GM12878 (cell line): Measurements from ENCODE around the gene TECPR1. TPM values are rescaled to one million over a fixed set of nuclear protein-coding genes. Genes with fewer than 3 reads are reported as not detected.

Experiments used
- ATAC-seq: fragments of 200-7000 bp; cut with Tn5 transposase; 3 replicates; pipeline ENCODE4 v1.9.1; 2020; ENCODE audit warnings: mild to moderate bottlenecking, moderate library complexity
- BruUV-seq: library from RNA; stranded (reverse); fragments of 400-500 nt; replicated peaks from 2 replicates; lab custom pipeline; 2021; lab: Mats Ljungman, UMichigan
- CTCF ChIA-PET: fragments of 300-600 bp; sonication (Branson Sonifier 250); formaldehyde crosslinking; extraction: SDS; loops from one replicate; lab custom pipeline; 2021; ENCODE audit warnings: inconsistent platforms; lab: Yijun Ruan, JAX
- POLR2A ChIA-PET: fragments of 350-600 bp; formaldehyde crosslinking; extraction: SDS; loops from one replicate; lab custom pipeline; 2021; ENCODE audit warnings: inconsistent platforms; lab: Charles Lee
- RAD21 ChIA-PET: fragments of 300-600 bp; sonication (Branson Sonifier 250); formaldehyde crosslinking; loops from one replicate; lab custom pipeline; 2023; ENCODE audit warnings: antibody characterized with exemption; ENCODE audit not compliant: unreplicated experiment; lab: Charles Lee
- SMC1A ChIA-PET: fragments of 300-600 bp; sonication (Branson Sonifier 250); formaldehyde crosslinking; loops from one replicate; lab custom pipeline; 2023; ENCODE audit not compliant: unreplicated experiment, uncharacterized antibody; lab: Charles Lee
- DNase-seq: peaks from one replicate; pipeline ENCODE4 v3.0.0-alpha.2; 2011; ENCODE audit warnings: low read depth, low spot score
- FAIRE-seq: peaks from 3 replicates; lab custom pipeline; 2011; peaks lifted over from hg19 to GRCh38; lab: Jason Lieb, UNC
- H2AFZ ChIP-seq: 2 replicates; pipeline ENCODE4 v1.6.0; 2011; ENCODE audit warnings: low read depth, low read length, control low read depth; ENCODE audit not compliant: control insufficient read depth
- H3K27ac ChIP-seq: 2 replicates; pipeline ENCODE4 v1.5.1; 2011; ENCODE audit warnings: control low read depth; ENCODE audit not compliant: control insufficient read depth, insufficient read depth
- H3K27me3 ChIP-seq, 2 experiments: replicated peaks in 1 of 2; 2 replicates each; pipeline versions ENCODE4 v1.6.0 to v1.6.1; 2011; ENCODE audit warnings: low read length in 1 of 2; ENCODE audit not compliant: control insufficient read depth in 2 of 2, insufficient read depth in 2 of 2
- H3K36me3 ChIP-seq, 2 experiments: 2 replicates each; pipeline ENCODE4 v1.5.1; 2011; ENCODE audit warnings: low read length in 1 of 2; ENCODE audit not compliant: control insufficient read depth in 2 of 2, insufficient read depth in 2 of 2
- H3K4me1 ChIP-seq: 2 replicates; pipeline ENCODE4 v1.6.1; 2011; ENCODE audit warnings: mild to moderate bottlenecking, low read length, moderate library complexity, mixed read lengths; ENCODE audit not compliant: control insufficient read depth, insufficient read depth
- H3K4me2 ChIP-seq: 2 replicates; pipeline ENCODE4 v1.6.0; 2011; ENCODE audit warnings: control low read depth; ENCODE audit not compliant: control insufficient read depth, insufficient read depth
- H3K4me3 ChIP-seq: fragments of 200-600 bp; sonication (generic); 2 replicates; pipeline ENCODE4 v1.5.1; 2016
- H3K79me2 ChIP-seq: 2 replicates; pipeline ENCODE4 v1.6.0; 2011; ENCODE audit warnings: low read length; ENCODE audit not compliant: control insufficient read depth, insufficient read depth
- H3K9ac ChIP-seq: 2 replicates; pipeline ENCODE4 v1.8.0; 2011; ENCODE audit warnings: low read length, control low read depth, mixed read lengths; ENCODE audit not compliant: control insufficient read depth, insufficient read depth
- H3K9me3 ChIP-seq: replicated peaks from 3 replicates; pipeline ENCODE4 v1.5.1; 2011; ENCODE audit warnings: mild to moderate bottlenecking, low read length; ENCODE audit not compliant: control insufficient read depth, insufficient read depth
- H4K20me1 ChIP-seq: 2 replicates; pipeline ENCODE4 v1.6.0; 2011; ENCODE audit not compliant: control insufficient read depth, insufficient read depth
- BHLHE40 ChIP-seq, 2 experiments: fragments of 450-650 bp in 1 of 2; IDR thresholded peaks; 2 replicates each; pipeline ENCODE4 v1.6.1; 2011 to 2017; ENCODE audit warnings: low read depth in 2 of 2, borderline replicate concordance in 1 of 2, improper control_type of control experiment in 1 of 2, low read length in 1 of 2, mild to moderate bottlenecking in 1 of 2
- CREB1 ChIP-seq: IDR thresholded peaks from 2 replicates; pipeline ENCODE4 v1.6.1; 2012; ENCODE audit warnings: low read depth, mild to moderate bottlenecking, inconsistent platforms
- JUND ChIP-seq: IDR thresholded peaks from 2 replicates; pipeline ENCODE4 v1.6.1; 2012; ENCODE audit warnings: low read depth, mild to moderate bottlenecking, low read length, improper control_type of control experiment, moderate library complexity
- NR2F1 ChIP-seq: fragments of 450-650 bp; conservative IDR thresholded peaks from 2 replicates; pipeline ENCODE4 v1.6.1; 2017; ENCODE audit warnings: mild to moderate bottlenecking
- PKNOX1 ChIP-seq: fragments of 450-650 bp; IDR thresholded peaks from 2 replicates; pipeline ENCODE4 v1.6.1; 2016; ENCODE audit warnings: mild to moderate bottlenecking
- POLR2A ChIP-seq: IDR thresholded peaks from 2 replicates; pipeline ENCODE4 v1.6.1; 2011; ENCODE audit warnings: low read depth, mild to moderate bottlenecking, low read length
- POU2F2 ChIP-seq: IDR thresholded peaks from 3 replicates; pipeline ENCODE4 v1.6.1; 2011; ENCODE audit warnings: low read depth, mild to moderate bottlenecking, low read length, borderline replicate concordance
- WGBS: methylation state at CpG from one replicate; pipeline ENCODE4 v1.1.6; 2016; ENCODE audit warnings: low lambda C conversion rate; ENCODE audit not compliant: insufficient replicate concordance, insufficient coverage; ENCODE audit errors: missing lambda C conversion rate; 5-methylcytosine and 5-hydroxymethylcytosine counted together
- in situ Hi-C: fragments of 300-500 bp; cut with MboI; formaldehyde crosslinking; loops from 9 replicates; pipeline ENCODE4 v1.14.3; 2018; ENCODE audit warnings: mixed read lengths
- intact Hi-C: fragments of 100-400 bp; cut with micrococcal nuclease; formaldehyde crosslinking; loops from one replicate; pipeline ENCODE4 v1.14.2; 2022; ENCODE audit not compliant: unreplicated experiment
- polyA plus RNA-seq, 11 experiments: library from polyadenylated mRNA; depleted of rRNA in 4 of 11; unstranded in 6 of 11; stranded (reverse) in 5 of 11; fragments of >200 nt; fragmentation: Nextera tagmentation in 4 of 11; fragmentation: Illumina TruSeq in 1 of 11; extraction: Ambion mirVana in 4 of 11; extraction: Trizol in 1 of 11; gene quantifications; 1 replicate in 1 of 11; 2 replicates in 10 of 11; pipeline versions ENCODE4 v1.2.1 to v1.2.3, GENCODE V29; 2011 to 2016; ENCODE audit warnings: inconsistent platforms in 2 of 11, missing spikeins in 2 of 11, low read depth in 1 of 11
- total RNA-seq, 4 experiments: library from RNA; depleted of rRNA in 3 of 4; stranded (reverse); fragments of >200 nt in 3 of 4; fragmentation: Illumina TruSeq in 1 of 4; extraction: Trizol in 1 of 4; gene quantifications; 2 replicates each; pipeline versions ENCODE4 v1.2.1 to v1.2.3, GENCODE V29; 2013 to 2021

The TECPR1 gene
- total and polyA plus RNA-seq, 10 of the 15 experiments (the other 5 are each of a cell fraction or from before 2014, with no cell fraction given), result 0.26 to 16.8 (median 4.2) TPM

GRCh38 chr7:98211676-98212531, 40.1 kb downstream of the TECPR1 start:
- Histone ChIP-seq H3K9ac (peak overlapping the region; percentile 44; the same call in 1 of the 2 replicates), H3K79me2 (no peaks in the 10 kb centered on the region), H4K20me1 (no peaks in the 10 kb centered on the region), H2AFZ (no peak overlapping the region), H3K9me3 (no peaks in the 10 kb centered on the region), H3K27me3 (no peaks in the 10 kb centered on the region), H3K4me2 (peak overlapping the region; percentile 77), H3K4me1 (no peaks in the 10 kb centered on the region), H3K36me3 (no peaks in the 10 kb centered on the region), H3K27ac (no peak overlapping the region), H3K4me3 (peak overlapping the region; percentile 45; the same call in 1 of the 2 replicates)
- ATAC-seq, result no peak
- intact Hi-C loops, result no loop called here
- 74% methylated on average over 44 of the region's 49 CpGs for WGBS
- ChIA-PET POLR2A (interaction anchor here (0.9 kb wide), 1 partner anchor 10 kb away, joined by 3 read pairs; no protein-coding TSS in a partner anchor), SMC1A (no interaction called here), CTCF (no interaction called here), RAD21 (no interaction called here)
- FAIRE-seq, result no peak
- in situ Hi-C loops, result no loop called here
- no TSS peak for BruUV-seq
- TF ChIP-seq BHLHE40 (IDR thresholded peaks at IDR 0.05; ENCODE audit: borderline replicate concordance in 1 of 2, low read depth in 2 of 2, low read length in 1 of 2), result 0 out of 4 replicates have a peak, but pooled peaks of 1 of the 2 experiments have one; percentile 22
- peak; percentile 55 for TF ChIP-seq NR2F1
- no peak for TF ChIP-seq JUND
- TF ChIP-seq CREB1, result no peak
- no peak for TF ChIP-seq POU2F2
- DNase-seq, result no peak

GRCh38 chr7:98211221-98211675, 40.8 kb downstream of the TECPR1 start, which contains the start of gene BHLHA15:
Gene BHLHA15 (plus strand): TSS chr7:98211439. CDS start chr7:98212310, 871 bp downstream.
- CTCF ChIA-PET, result no interaction called here
- H2AFZ ChIP-seq, result no peak within 1 kb of the TSS
- TF ChIP-seq PKNOX1, result no peak
- TF ChIP-seq POLR2A, result 0 out of 2 replicates have a peak, but pooled peaks have one; percentile 49
- 0% methylated on average over 4 of the region's 45 CpGs for WGBS
- no peaks in the 10 kb centered on the region for H3K79me2 ChIP-seq
- H3K4me3 ChIP-seq, result peak within 1 kb of the TSS; percentile 45; the same call in 1 of the 2 replicates
- RAD21 ChIA-PET, result no interaction called here
- intact Hi-C loops, result no loop called here
- H3K27me3 ChIP-seq, result no peaks in the 10 kb centered on the region
- H4K20me1 ChIP-seq, result no peaks in the 10 kb centered on the region
- no peaks in the 10 kb centered on the region for H3K4me1 ChIP-seq
- SMC1A ChIA-PET, result no interaction called here
- no peak for DNase-seq
- no peaks in the 10 kb centered on the region for H3K9me3 ChIP-seq
- in situ Hi-C loops, result no loop called here
- ATAC-seq, result peak; percentile 49
- POLR2A ChIA-PET, result no interaction called here
- peak within 1 kb of the TSS; percentile 77 for H3K4me2 ChIP-seq
- H3K27ac ChIP-seq, result no peak within 1 kb of the TSS
- peak within 1 kb of the TSS; percentile 44; the same call in 1 of the 2 replicates for H3K9ac ChIP-seq
- peaks cover 2 to 5% of the 10 kb centered on the region in 2 experiments; a peak in 3 of 4 replicates for H3K36me3 ChIP-seq
- BruUV-seq, result no TSS peak
- no peak for FAIRE-seq
